ENCODE measurements around the gene SSH2. TPM values are rescaled to one million over a fixed set of nuclear protein-coding genes. Genes with fewer than 3 reads are reported as not detected.
"Not testable (repeated sequence)": the region's sequence is repeated elsewhere in the genome, so short reads cannot be mapped to it uniquely, and the experiment has no call there.

SSH2 gene
- total RNA-seq, 1 donor from 2014 or later = 16.2 TPM

GRCh38 chr17:29659155-29659554 is 270.9 kb downstream of the SSH2 start:
- no peak for DNase-seq

GRCh38 chr17:29655323-29655722 is 274.7 kb downstream of the SSH2 start:
- DNase-seq = no peak

GRCh38 chr17:29653995-29654714 is 275.9 kb downstream of the SSH2 start:
- no peak for DNase-seq

- DNase-seq = no peak
These were observed 277.1 kb downstream of the SSH2 start for GRCh38 chr17:29652976-29653375.

DNA sequence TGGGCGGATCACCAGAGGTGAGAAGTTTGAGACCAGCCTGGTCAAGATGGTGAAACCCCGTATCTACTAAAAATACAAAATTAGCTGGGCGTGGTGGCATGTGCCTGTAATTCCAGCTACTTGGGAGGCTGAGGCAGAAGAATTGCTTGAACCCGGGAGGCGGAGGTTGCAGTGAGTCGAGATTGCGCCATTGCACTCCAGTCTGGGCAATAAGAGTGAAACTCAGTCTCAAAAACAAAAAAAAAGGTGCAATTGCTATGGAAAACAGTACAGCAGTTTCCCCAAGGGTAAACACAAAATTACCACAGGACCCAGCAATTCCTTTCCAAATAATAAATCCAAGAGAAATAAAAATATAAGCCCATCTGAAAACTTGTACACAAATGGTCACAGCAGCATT is 278.1 kb downstream of the SSH2 start:
- DNase-seq = not testable (repeated sequence)

DNA sequence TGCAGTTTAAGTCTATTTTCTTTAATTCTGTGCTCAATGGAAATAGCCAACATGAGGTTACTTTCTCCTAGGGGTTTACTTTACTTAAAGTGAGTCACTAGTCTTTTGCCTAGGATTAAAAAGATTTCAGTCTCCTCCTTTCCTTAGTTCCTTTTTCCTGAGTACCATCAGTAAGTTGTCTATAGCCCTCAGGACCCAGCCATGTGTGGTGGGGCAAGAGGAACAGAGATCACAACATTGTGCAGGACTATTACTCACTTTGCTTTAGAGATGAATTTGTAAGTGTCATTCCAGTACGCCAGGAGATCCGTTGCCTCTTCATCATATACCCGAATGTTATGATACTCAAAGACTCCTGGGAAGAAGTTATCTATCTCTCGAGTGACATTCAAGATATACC is 279.6 kb downstream of the SSH2 start:
- DNase-seq = no peak

DNA sequence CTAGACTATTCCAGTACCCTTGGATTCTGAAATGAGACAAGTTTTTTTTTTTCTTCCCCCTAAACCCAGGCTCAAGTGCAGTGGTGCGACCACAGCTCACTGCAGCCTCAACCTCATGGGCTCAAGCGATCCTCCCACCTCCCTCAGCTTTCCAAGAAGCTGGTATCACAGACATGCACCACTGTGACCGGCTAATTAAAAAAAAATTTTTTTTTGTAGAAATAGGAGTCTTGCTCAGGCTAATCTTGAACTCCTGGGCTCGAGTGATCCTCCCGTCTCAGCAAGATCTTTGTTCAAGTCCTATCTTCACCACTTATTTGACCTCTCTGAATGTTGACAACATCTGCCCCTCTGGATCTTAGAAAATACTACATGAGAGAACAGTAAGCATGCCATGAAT is 280.7 kb downstream of the SSH2 start:
- DNase-seq = no peak

GRCh38 chr17:29648005-29648404 is 282.0 kb downstream of the SSH2 start:
- DNase-seq = no peak

DNA sequence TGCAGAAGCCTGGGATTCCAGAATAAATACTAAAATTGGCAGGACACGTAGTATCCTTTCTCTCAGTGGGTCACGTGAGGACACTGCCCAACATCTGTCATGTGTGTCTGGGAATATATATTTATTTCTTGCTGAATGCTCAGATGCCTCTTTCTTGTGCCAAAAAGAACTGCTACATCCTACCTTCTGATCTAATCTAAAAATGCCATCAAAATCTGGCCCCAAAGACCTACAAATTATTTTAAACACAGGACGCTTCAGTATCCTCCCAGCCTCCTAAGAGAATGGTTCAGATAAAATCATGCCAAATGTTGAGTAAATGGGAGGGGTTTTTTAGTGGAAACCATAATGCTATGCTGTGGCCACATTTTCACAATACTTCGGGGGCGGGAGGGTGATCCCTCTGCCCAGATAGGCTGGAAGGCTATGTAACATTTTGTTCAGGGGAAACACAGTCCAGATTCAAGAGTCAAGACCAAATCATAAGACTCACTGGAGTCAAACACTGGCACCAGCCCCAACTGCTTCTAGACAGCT is 284.4 kb downstream of the SSH2 start:
- peak; percentile 72 for DNase-seq

- DNase-seq = no peak
These were observed 286.2 kb downstream of the SSH2 start for GRCh38 chr17:29643817-29644160.

DNA sequence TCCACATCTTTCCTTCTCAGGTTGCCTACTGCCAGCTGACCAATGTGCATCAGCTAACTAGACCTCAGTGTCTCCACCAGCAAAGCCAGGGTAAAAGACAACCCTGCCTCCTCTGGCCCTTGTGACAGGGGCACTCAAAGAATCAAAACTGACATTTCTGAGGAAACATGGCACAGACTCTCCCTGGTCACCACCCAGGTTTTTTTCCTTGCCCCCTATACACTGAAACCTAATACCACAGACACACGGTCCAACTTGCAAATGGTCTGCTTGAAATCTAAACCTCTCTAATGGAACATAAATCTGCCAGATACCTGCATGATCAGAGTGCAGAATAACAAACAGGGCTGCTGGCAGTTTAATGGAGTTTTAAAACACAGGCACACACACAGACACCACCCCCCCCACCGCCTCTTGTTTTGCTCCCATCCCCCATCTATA is 287.8 kb downstream of the SSH2 start:
- DNase-seq = no peak

GRCh38 chr17:29640981-29641642 is 288.9 kb downstream of the SSH2 start:
- no peak for DNase-seq

GRCh38 chr17:29640413-29640812 is 289.6 kb downstream of the SSH2 start:
- no peak for DNase-seq

DNA sequence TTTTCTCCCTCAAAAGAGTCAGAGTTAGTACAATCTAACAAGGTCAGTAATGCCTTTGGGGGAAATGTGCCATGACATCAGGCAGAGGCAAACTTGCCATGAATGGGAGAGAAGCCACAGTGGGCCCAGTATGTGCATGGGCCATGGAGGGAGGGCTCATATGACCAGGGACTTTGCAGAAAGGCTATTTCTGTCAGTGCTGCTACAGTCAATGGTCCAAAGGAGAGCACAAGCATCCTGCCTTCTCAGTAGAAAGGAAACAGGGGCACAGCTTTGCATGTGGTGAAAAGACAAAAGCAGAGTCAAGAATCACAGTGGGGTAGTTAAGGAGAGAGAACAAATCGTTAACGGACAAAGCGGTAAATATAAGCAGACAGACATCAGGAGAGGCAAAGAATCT is 296.1 kb downstream of the SSH2 start:
- DNase-seq = no peak

DNA sequence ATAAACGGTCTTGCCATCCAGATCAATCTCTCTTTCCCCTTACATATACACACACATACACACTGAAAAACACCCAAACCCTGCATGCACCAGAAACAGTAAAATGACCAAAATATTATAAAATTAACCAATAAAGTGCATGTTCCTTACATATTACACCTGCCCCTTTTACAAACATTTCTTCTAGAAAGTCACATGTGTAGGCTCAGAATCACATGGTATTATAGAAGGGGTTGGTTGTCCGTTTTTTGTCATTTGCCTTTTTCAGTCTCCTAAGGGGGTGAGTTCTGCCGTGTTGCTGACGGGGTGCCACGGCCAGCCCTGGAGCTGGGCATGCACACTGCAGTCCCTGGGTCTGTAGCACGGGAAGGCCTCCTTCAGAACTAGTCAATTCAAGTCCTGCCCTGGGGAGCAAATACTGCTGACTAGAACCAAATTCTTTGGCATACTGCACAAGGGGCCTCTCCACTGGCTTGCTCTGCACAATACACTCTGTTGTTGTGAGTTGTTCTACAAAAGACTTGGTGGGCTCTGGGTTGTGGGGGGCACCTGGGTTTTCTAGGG is 299.3 kb downstream of the SSH2 start:
- no peak for DNase-seq

DNA sequence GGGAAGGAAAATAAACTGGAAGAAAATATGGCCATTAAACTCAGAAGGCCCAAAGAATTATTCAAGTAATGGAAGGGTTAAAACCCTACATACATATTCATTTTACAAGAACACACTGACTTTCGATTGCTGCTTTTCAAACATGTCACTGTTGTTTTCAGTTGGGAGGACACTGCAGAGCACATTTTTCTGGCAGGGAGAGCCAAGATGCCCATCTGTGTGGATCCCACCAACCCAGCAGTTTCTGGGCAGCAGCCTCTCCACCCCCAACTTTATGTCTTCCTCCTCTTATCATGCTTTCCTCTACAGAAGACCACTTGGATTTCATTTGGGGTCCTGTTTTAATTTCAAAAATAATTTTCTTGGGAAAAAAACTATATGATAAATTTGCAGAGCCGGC is 300.2 kb downstream of the SSH2 start:
- DNase-seq = no peak

DNA sequence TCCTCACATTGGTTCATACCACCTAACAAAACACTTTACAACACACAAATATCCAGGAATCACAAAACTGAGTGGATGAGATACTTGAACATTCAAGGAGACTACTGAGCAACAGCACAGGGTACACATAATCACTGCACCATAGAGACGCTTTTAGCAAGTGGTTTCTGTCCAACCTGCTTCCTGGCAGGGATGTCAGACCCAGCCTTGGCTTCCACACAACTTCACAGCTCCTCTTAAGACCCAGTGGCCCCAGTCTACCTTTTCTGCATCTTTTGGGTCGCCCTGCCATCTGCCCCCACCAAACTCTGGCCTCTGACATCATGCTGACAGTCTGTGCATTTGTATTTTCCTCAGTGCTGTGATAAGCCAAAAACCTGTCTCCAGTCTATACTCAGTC is 301.4 kb downstream of the SSH2 start:
- no peak for DNase-seq

- no peak for DNase-seq
These were observed 302.1 kb downstream of the SSH2 start for GRCh38 chr17:29627951-29628350.

DNA sequence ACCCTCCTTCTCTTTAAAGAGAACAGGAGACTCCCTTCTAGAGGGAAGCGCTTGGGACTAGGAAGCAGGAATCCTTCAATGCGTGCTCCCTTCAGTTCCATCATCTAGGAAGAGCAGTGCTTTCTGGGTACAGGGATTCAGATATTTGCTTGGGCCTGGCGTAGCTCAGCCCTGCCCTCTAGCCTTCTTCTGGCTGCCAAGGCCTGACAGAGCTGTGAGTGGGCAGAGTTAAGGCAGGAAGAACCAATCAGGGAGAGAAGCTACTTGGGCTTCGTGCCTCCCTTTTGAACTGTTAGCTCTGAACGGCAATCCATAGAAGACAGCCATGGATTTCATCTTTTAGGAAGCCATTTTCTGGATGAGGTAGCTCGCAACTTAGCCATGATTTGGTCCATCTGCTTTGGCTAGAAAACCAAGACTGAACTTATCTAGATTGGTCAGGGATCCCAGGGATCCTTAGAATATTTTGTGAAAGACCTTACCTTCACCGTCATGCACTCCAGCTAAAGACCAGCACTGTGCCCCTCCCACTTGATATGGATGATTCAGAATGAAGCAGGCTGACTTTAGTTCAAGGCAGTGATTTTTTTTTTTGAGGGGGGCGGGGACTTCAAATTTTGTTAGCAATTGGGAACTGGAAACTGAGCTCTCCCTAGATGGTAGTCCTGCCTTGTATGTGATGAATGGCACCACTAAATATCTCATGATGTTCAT is 304.8 kb downstream of the SSH2 start:
- no peak for DNase-seq

GRCh38 chr17:29624586-29624985 is 305.4 kb downstream of the SSH2 start:
- no peak for DNase-seq

- DNase-seq = no peak
These were observed 306.8 kb downstream of the SSH2 start for GRCh38 chr17:29623283-29623647.

DNA sequence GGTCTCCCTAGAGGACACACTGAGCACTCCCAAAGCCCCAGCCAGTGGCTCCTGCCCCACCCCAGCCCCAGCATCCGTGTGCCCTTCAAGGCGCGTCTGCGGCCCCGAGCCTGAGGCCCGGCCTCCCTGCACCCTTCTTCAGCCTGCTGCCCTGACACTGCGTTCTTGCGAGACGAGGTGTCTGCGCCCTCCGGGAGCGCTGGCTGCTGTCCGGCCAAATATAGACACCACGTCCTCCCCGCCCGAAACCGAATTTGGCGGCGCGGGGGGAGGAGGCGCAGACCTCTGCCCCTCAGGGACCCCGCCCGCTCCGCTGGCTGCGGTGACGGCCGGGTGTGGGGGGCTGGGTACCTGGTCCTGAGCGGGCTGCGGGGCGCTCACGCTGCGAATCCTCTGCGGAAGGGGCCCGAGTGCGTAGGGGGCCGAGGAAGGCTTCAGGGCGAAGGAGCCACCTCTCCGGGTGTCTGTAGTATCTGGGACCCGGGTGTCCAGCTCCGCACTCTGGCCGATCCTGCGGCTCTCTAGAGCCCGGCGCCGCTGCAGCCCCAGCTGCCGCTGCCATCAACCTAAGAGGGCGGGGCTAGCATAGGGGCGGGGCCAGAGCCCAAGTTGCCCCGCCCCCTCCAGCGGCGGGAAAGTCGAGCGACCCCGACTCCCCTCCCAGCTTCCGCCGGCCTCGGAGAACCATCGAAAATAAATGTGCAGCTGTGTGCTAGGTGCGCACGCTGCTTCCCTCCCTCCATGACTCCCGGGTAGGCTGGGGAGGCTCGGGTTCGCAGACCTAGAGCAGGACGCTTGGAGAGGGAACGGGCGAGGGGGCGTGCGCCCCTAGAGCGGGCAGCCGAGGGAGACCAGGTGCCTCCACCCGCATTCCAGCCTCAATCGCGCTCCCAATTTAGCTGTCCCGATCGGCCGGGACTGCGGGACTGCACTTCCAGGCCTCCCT is 307.4 kb downstream of the SSH2 start, which contains the start of gene CORO6:
Gene CORO6 (minus strand): TSS at position 576 of the 946 bp plus-strand sequence. CDS start 1,491 bp downstream, outside the sequence.
- DNase-seq = no peak
